ENCODE data around the gene SPPL3.

DNA sequence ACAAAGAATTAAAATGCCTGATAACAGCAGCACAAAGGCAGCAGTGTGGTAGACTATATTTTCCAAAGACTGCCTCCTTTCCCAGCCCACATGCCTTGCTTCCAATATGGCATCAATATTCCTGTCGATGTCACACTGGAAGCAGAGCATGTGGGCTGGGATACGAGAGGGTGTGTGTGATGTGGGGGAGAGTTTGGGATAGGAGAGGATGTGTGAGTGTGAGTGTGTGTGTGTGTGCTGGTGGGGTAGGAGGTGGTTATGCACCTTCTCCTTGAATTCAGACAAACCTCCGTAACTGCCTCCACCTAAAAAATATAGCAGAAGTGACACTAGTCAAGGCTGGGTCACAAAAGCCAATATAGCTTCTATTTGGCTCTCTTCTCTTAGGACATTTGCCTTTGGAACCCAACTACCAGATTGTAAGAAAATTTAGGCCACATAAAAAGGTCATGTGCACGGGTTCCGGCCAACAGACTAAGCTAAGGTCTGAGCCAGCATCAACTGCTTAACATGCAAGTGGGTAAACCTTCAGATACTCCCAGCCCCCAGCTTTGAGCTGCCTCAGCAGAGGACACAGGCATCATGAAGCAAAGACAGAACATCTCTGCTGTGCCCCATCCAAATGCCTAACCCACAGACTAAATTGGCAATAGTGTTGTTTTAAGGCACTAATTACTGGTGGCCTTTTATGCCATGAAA lies 29.5 kb downstream of the SPPL3 start:
- TF ChIP-seq CTCF (IDR thresholded peaks at IDR 0.05): no peak
- no peak for TF ChIP-seq POLR2A (IDR thresholded peaks at IDR 0.05)
